HG02610 (cell line): Measurements from ENCODE around the gene S100G.

Source experiments
- ATAC-seq: cut with Tn5 transposase; IDR thresholded peaks from one replicate; pipeline ENCODE4 v1.9.1; 2021; ENCODE audit warnings: mild to moderate bottlenecking, moderate library complexity; ENCODE audit not compliant: unreplicated experiment

S100G gene

GRCh38 chrX:16646366-16647138, 3.4 kb upstream of the S100G start:
- ATAC-seq: no peak

GRCh38 chrX:16651391-16652024, 1.6 kb downstream of the S100G start:
- ATAC-seq: no peak

- no peak for ATAC-seq
These were observed 3.5 kb downstream of the S100G start for GRCh38 chrX:16653424-16653823.

- no peak for ATAC-seq
These were observed 4.1 kb downstream of the S100G start for GRCh38 chrX:16654093-16654492.

- no peak for ATAC-seq
These were observed 8.3 kb downstream of the S100G start for GRCh38 chrX:16658284-16658683.

GRCh38 chrX:16659321-16659720, 9.4 kb downstream of the S100G start:
- no peak for ATAC-seq

GRCh38 chrX:16661495-16661894, 11.5 kb downstream of the S100G start:
- no peak for ATAC-seq

- ATAC-seq: no peak
These were observed 12.4 kb downstream of the S100G start for GRCh38 chrX:16662402-16662801.

- no peak for ATAC-seq
These were observed 14.1 kb downstream of the S100G start for GRCh38 chrX:16664074-16664473.

- no peak for ATAC-seq
These were observed 14.7 kb downstream of the S100G start for GRCh38 chrX:16664626-16665025.

GRCh38 chrX:16665089-16665488, 15.1 kb downstream of the S100G start:
- ATAC-seq: no peak

- ATAC-seq: no peak
These were observed 16.6 kb downstream of the S100G start for GRCh38 chrX:16666541-16666940.

- no peak for ATAC-seq
These were observed 21.0 kb downstream of the S100G start for GRCh38 chrX:16671005-16671404.

- no peak for ATAC-seq
These were observed 28.7 kb downstream of the S100G start for GRCh38 chrX:16678689-16679088.

- ATAC-seq: no peak
These were observed 33.2 kb downstream of the S100G start for GRCh38 chrX:16683007-16683664.

- ATAC-seq: no peak
These were observed 37.6 kb downstream of the S100G start for GRCh38 chrX:16687514-16687913.

- ATAC-seq: no peak
These were observed 45.2 kb downstream of the S100G start for GRCh38 chrX:16695079-16695676.

GRCh38 chrX:16696956-16697355, 47.0 kb downstream of the S100G start:
- ATAC-seq: no peak

- ATAC-seq: no peak
These were observed 49.4 kb downstream of the S100G start for GRCh38 chrX:16699389-16699788.

- no peak for ATAC-seq
These were observed 50.8 kb downstream of the S100G start for GRCh38 chrX:16700734-16701133.

GRCh38 chrX:16702700-16703599, 53.0 kb downstream of the S100G start:
- ATAC-seq: no peak
